GM06990 (cell line): ENCODE results near the gene FXYD6.

ENCODE experiments used
- DNase-seq: peaks from one replicate; pipeline ENCODE4 v3.0.0-alpha.2; 2011; ENCODE audit not compliant: insufficient read length; ENCODE audit errors: extremely low read depth
- H3K27me3 ChIP-seq: replicated peaks from 2 replicates; pipeline ENCODE4 v1.6.0; 2011; ENCODE audit warnings: low read length; ENCODE audit not compliant: control insufficient read depth, insufficient read depth
- H3K36me3 ChIP-seq: 2 replicates; pipeline ENCODE4 v1.5.1; 2011; ENCODE audit warnings: low read length; ENCODE audit not compliant: control insufficient read depth, insufficient read depth
- H3K4me3 ChIP-seq: replicated peaks from 2 replicates; pipeline ENCODE4 v1.5.1; 2011; ENCODE audit warnings: low read depth, mild to moderate bottlenecking, control low read depth, low read length
- CTCF ChIP-seq: IDR thresholded peaks from 2 replicates; pipeline ENCODE4 v1.5.1; 2011; ENCODE audit warnings: low read length, control low read depth, mild to moderate bottlenecking, inconsistent platforms; ENCODE audit not compliant: insufficient read depth, poor library complexity, severe bottlenecking

Gene FXYD6

GRCh38 chr11:117826190-117826570 is 50.3 kb downstream of the FXYD6 start:
- no peak for DNase-seq
- Histone ChIP-seq H3K36me3 (no peaks in the 10 kb centered on the region), H3K4me3 (no peak overlapping the region), H3K27me3 (no peaks in the 10 kb centered on the region)
- TF ChIP-seq CTCF, result no peak

DNA sequence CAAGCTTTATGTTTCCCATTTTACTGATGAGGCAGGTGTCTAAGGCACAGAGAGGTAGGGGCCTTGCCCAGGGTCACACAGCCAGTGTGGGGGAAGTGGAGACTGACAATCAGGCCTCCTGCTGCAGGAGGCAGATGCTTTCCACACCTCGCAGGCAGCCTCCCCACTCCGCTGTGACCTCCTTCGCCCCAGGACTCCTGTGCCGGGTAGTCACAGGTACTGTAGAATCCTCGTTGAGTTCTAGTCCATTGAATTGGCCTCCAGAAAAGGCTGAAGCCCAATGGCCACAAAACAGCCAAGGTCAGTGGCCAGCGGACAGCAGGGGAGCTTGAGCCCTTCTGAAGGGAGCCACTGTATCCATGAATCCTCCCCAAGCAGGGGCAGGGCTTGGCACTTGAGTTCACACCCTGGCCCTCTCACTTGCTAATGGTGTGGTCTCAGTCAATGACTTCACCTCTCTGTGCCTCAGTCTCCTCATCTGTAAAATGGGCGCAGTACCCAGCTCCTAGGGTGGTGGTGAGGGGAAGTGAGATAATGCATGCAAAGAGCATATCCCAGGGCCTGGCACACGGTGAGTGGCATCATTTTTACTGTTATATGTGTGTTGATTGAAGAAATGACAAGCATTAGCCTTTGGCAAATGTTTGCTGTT is 50.8 kb downstream of the FXYD6 start:
- no peaks in the 10 kb centered on the region for H3K36me3 ChIP-seq
- no peak for DNase-seq
- H3K4me3 ChIP-seq, result no peak overlapping the region
- no peaks in the 10 kb centered on the region for H3K27me3 ChIP-seq
- no peak for TF ChIP-seq CTCF

GRCh38 chr11:117824571-117825537 is 51.6 kb downstream of the FXYD6 start, which contains the start of gene FXYD2:
TSS of gene FXYD2 (minus strand) at chr11:117824744. CDS start at chr11:117824678, 66 bp downstream.
- Histone ChIP-seq H3K4me3 (no peak within 1 kb of the TSS), H3K27me3 (no peaks in the 10 kb centered on the region), H3K36me3 (no peaks in the 10 kb centered on the region)
- TF ChIP-seq CTCF, result no peak
- DNase-seq, result no peak

GRCh38 chr11:117823946-117824420 is 52.5 kb downstream of the FXYD6 start:
- H3K36me3 ChIP-seq, result no peaks in the 10 kb centered on the region
- TF ChIP-seq CTCF, result no peak
- no peak for DNase-seq
- H3K4me3 ChIP-seq, result no peak overlapping the region
- no peaks in the 10 kb centered on the region for H3K27me3 ChIP-seq

GRCh38 chr11:117823294-117823945 is 53.0 kb downstream of the FXYD6 start:
- no peak for DNase-seq
- peak; percentile 9 for TF ChIP-seq CTCF
- no peaks in the 10 kb centered on the region for H3K27me3 ChIP-seq
- H3K36me3 ChIP-seq, result no peaks in the 10 kb centered on the region
- no peak overlapping the region for H3K4me3 ChIP-seq
